IMR-90 (cell line): Measurements from ENCODE around the gene PPM1H. TPM values are rescaled to one million over a fixed set of nuclear protein-coding genes. Genes with fewer than 3 reads are reported as not detected.

ENCODE experiments used
- ATAC-seq: fragments of 200-7000 bp; cut with Tn5 transposase; 2 replicates; pipeline ENCODE4 v1.9.1; 2020; ENCODE audit warnings: low read depth, mild to moderate bottlenecking, moderate library complexity
- BruUV-seq: library from RNA; stranded (reverse); fragments of 400-500 nt; replicated peaks from 2 replicates; lab custom pipeline; 2021; lab: Mats Ljungman, UMichigan
- CTCF ChIA-PET: fragments of 300-600 bp; formaldehyde crosslinking; extraction: SDS; loops from one replicate; lab custom pipeline; 2021; ENCODE audit warnings: antibody characterized with exemption; lab: Yijun Ruan, JAX
- POLR2A ChIA-PET: fragments of 300-600 bp; sonication (Branson Sonifier 250); formaldehyde crosslinking; loops from one replicate; lab custom pipeline; 2022; ENCODE audit warnings: antibody characterized with exemption; ENCODE audit not compliant: unreplicated experiment; lab: Charles Lee
- DNase-seq: peaks from one replicate; pipeline ENCODE4 v3.0.0; 2013
- H2AFZ ChIP-seq: replicated peaks from 2 replicates; pipeline ENCODE3; 2013; ENCODE audit warnings: low read length, mild to moderate bottlenecking; ENCODE audit not compliant: poor library complexity
- H2AK5ac ChIP-seq: 2 replicates; pipeline ENCODE4 v1.6.1; 2013; ENCODE audit warnings: low read depth, low read length, inconsistent platforms
- H2AK9ac ChIP-seq: replicated peaks from 2 replicates; pipeline ENCODE3; 2013; ENCODE audit warnings: mild to moderate bottlenecking, low read depth, low read length, moderate library complexity; ENCODE audit not compliant: poor library complexity
- H2BK120ac ChIP-seq: 2 replicates; pipeline ENCODE4 v1.6.1; 2013; ENCODE audit warnings: low read depth, low read length, inconsistent platforms
- H2BK15ac ChIP-seq: 3 replicates; pipeline ENCODE4 v1.6.1; 2013; ENCODE audit warnings: low read depth, low read length, inconsistent platforms
- H2BK20ac ChIP-seq: 2 replicates; pipeline ENCODE4 v1.6.1; 2013; ENCODE audit warnings: low read depth, mild to moderate bottlenecking, inconsistent platforms, low read length, moderate library complexity
- H2BK5ac ChIP-seq: 2 replicates; pipeline ENCODE4 v1.6.1; 2013; ENCODE audit warnings: mild to moderate bottlenecking, low read depth, low read length, inconsistent platforms; ENCODE audit not compliant: poor library complexity, severe bottlenecking
- H3K14ac ChIP-seq: replicated peaks from 2 replicates; pipeline ENCODE4 v1.6.1; 2013; ENCODE audit warnings: low read depth, low read length, inconsistent platforms
- H3K18ac ChIP-seq: 2 replicates; pipeline ENCODE4 v1.6.1; 2013; ENCODE audit warnings: low read depth, low read length, control low read depth
- H3K23ac ChIP-seq: 2 replicates; pipeline ENCODE4 v1.6.1; 2013; ENCODE audit warnings: low read depth, low read length, inconsistent platforms
- H3K27ac ChIP-seq: 2 replicates; pipeline ENCODE4 v1.5.1; 2013; ENCODE audit warnings: mild to moderate bottlenecking, control low read depth, low read length; ENCODE audit not compliant: insufficient read depth
- H3K27me3 ChIP-seq: 2 replicates; pipeline ENCODE4 v1.6.1; 2013; ENCODE audit warnings: low read length; ENCODE audit not compliant: control insufficient read depth, insufficient read depth
- H3K36me3 ChIP-seq: 2 replicates; pipeline ENCODE4 v1.6.1; 2013; ENCODE audit warnings: low read length, mixed read lengths; ENCODE audit not compliant: control insufficient read depth, insufficient read depth
- H3K4ac ChIP-seq: 2 replicates; pipeline ENCODE4 v1.6.1; 2013; ENCODE audit warnings: low read depth, low read length, inconsistent platforms
- H3K4me1 ChIP-seq: 2 replicates; pipeline ENCODE4 v1.6.1; 2013; ENCODE audit warnings: low read length, mixed read lengths; ENCODE audit not compliant: control insufficient read depth, insufficient read depth
- H3K4me2 ChIP-seq: 2 replicates; pipeline ENCODE4 v1.6.1; 2013; ENCODE audit warnings: low read depth, mild to moderate bottlenecking, control low read depth, low read length, moderate library complexity
- H3K4me3 ChIP-seq: 2 replicates; pipeline ENCODE4 v1.5.1; 2013; ENCODE audit warnings: low read depth, mild to moderate bottlenecking, control low read depth, low read length, moderate library complexity; ENCODE audit not compliant: insufficient read depth
- H3K56ac ChIP-seq: 2 replicates; pipeline ENCODE4 v1.6.1; 2013; ENCODE audit warnings: low read length, inconsistent platforms; ENCODE audit not compliant: insufficient read depth; ENCODE audit errors: extremely low read depth
- H3K79me1 ChIP-seq, 2 experiments: 2 replicates each; pipeline ENCODE4 v1.6.1; 2013; ENCODE audit warnings: low read length in 2 of 2, inconsistent platforms in 1 of 2, low read depth in 1 of 2
- H3K9ac ChIP-seq: 2 replicates; pipeline ENCODE4 v1.6.1; 2013; ENCODE audit warnings: low read depth, low read length, control low read depth
- H3K9me1 ChIP-seq: 2 replicates; pipeline ENCODE4 v1.6.1; 2013; ENCODE audit warnings: low read length, inconsistent platforms; ENCODE audit not compliant: insufficient read depth
- H3K9me3 ChIP-seq: 2 replicates; pipeline ENCODE4 v1.6.1; 2013; ENCODE audit warnings: low read length; ENCODE audit not compliant: control insufficient read depth, insufficient read depth
- H4K20me1 ChIP-seq: 2 replicates; pipeline ENCODE4 v1.6.1; 2013; ENCODE audit warnings: low read length, inconsistent platforms; ENCODE audit not compliant: insufficient read depth
- H4K5ac ChIP-seq: 2 replicates; pipeline ENCODE4 v1.6.1; 2013; ENCODE audit warnings: mild to moderate bottlenecking, low read depth, low read length, control low read depth
- H4K8ac ChIP-seq, 2 experiments: 2 replicates each; pipeline ENCODE4 v1.6.1; 2013; ENCODE audit warnings: low read depth in 2 of 2, low read length in 2 of 2, control low read depth in 1 of 2, inconsistent platforms in 1 of 2
- H4K91ac ChIP-seq: 2 replicates; pipeline ENCODE4 v1.6.1; 2013; ENCODE audit warnings: low read depth, low read length, inconsistent platforms; ENCODE audit not compliant: insufficient read depth
- FOS ChIP-seq: fragments of 150-350 bp; IDR thresholded peaks from 2 replicates; pipeline ENCODE4 v1.6.1; 2016; ENCODE audit warnings: low read depth, low read length
- NFE2L2 ChIP-seq: fragments of 150-350 bp; IDR thresholded peaks from 2 replicates; pipeline ENCODE4 v1.6.1; 2016; ENCODE audit warnings: low read depth, mild to moderate bottlenecking, low read length
- WGBS, 2 experiments: methylation state at CpG; one replicate each; pipeline versions ENCODE4 v1.1.5 to v1.1.7; 2013; ENCODE audit warnings: missing lambda C conversion rate in 2 of 2; ENCODE audit not compliant: insufficient read length in 1 of 2; ENCODE audit errors: extremely low coverage in 2 of 2; 5-methylcytosine and 5-hydroxymethylcytosine counted together
- dilution Hi-C: fragments of 300-500 bp; cut with HindIII; formaldehyde crosslinking; loops from one replicate; pipeline ENCODE4 v1.14.3; 2018; ENCODE audit warnings: low sequenced_read_pairs; ENCODE audit not compliant: unreplicated experiment
- in situ Hi-C: fragments of 300-500 bp; cut with MboI; formaldehyde crosslinking; loops from 3 replicates; pipeline ENCODE4 v1.14.3; 2019; ENCODE audit warnings: low sequenced_read_pairs, inconsistent platforms, mixed read lengths
- intact Hi-C: fragments of 100-400 bp; cut with micrococcal nuclease; formaldehyde crosslinking; loops from 2 replicates; pipeline ENCODE4 v1.10.0; 2022
- polyA plus RNA-seq, 3 experiments: library from polyadenylated mRNA; depleted of rRNA; stranded (reverse); fragments of >200 nt; gene quantifications; 2 replicates each; pipeline ENCODE4 v1.2.3, GENCODE V29; 2012; ENCODE audit warnings: low replicate concordance in 1 of 3
- total RNA-seq: library from RNA; depleted of rRNA; stranded (reverse); fragments of >200 nt; gene quantifications from 2 replicates; pipeline ENCODE4 v1.2.3, GENCODE V29; 2012

The PPM1H gene
- total and polyA plus RNA-seq, 2 of the 4 experiments (the other 2 are of a cell fraction), result 0.14 to 0.18 TPM

DNA sequence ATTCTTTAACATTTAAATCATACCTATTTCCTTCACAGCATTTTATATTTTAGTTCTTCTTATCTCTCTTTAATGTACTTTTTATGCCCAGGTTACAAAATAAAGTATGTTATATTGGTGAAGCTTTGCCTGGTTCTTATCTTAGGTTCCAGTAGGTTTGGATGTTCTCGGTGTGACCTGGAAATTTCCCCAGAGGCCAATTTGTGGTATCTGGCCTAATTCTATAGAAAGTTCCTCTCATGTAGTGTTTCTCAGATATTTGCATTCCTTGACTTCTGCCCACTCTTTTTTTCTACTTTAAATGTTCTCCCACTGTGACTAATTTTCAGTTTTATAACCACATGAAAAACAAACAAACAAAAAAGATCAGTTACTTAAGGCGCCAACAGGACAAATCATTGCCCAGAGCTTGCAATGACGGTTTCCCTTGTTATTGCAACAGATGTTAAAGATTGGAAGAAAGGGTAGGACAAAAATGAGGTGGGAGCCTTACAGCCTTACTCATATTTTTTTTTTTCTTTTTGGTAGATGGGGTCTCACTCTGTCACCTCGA, 41.2 kb upstream of the PPM1H start:
- Histone ChIP-seq H3K9me3 (no peaks in the 10 kb centered on the region), H3K36me3 (no peaks in the 10 kb centered on the region), H3K4ac (no peak overlapping the region), H2AK5ac (no peak overlapping the region), H3K27ac (no peak overlapping the region), H2BK5ac (no peak overlapping the region), H3K14ac (no peak overlapping the region), H3K27me3 (no peaks in the 10 kb centered on the region; the same call in 1 of the 2 replicates), H4K8ac (no peak overlapping the region), H3K9me1 (no peaks in the 10 kb centered on the region), H3K9ac (no peak overlapping the region), H4K91ac (no peak overlapping the region), H2BK15ac (no peak overlapping the region), H3K4me2 (no peak overlapping the region), H3K4me3 (no peak overlapping the region), H3K18ac (no peak overlapping the region), H2AFZ (no peak overlapping the region), H2AK9ac (no peak overlapping the region), H3K4me1 (no peaks in the 10 kb centered on the region), H4K5ac (no peak overlapping the region), H3K56ac (no peak overlapping the region), H4K20me1 (no peaks in the 10 kb centered on the region), H2BK120ac (no peak overlapping the region), H3K79me1 (no peaks in the 10 kb centered on the region), H3K23ac (no peak overlapping the region), H2BK20ac (no peak overlapping the region)
- no TSS peak for BruUV-seq
- in situ Hi-C loops, result no loop called here
- ATAC-seq (no peak), DNase-seq (no peak)
- ChIA-PET CTCF (no interaction called here), POLR2A (no interaction called here)
- intact Hi-C loops, result no loop called here
- no CpG with 5 or more reads among the region's 4 CpGs for WGBS, 2 experiments
- dilution Hi-C loops, result no loop called here
- TF ChIP-seq NFE2L2 (no peak), FOS (no peak)
